ENCODE measurements around the gene LGI2. TPM values are rescaled to one million over a fixed set of nuclear protein-coding genes. Genes with fewer than 3 reads are reported as not detected.

Gene LGI2
- total RNA-seq, 1 donor from 2014 or later = 0.98 TPM

DNA sequence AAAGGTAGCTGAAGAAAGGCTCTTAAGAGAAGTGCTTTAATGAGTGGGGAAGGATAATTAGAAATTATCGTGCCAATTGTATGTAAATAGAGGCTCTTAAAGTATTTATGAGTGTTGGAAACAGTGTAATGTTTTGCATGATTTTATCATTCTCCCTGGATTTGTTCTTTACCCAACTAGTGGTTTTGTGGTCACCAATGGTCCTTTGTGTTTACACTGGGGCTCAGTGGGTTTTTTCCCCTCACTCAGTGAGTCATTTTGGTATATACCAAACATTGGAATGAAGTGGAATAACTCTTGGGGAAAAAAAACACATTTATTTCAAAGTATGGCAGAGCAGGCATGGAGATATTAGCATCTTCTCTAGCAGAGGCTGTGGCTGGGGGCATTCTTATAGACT, 20.8 kb upstream of the LGI2 start:
- no peaks in the 10 kb centered on the region for H3K27me3 ChIP-seq
- DNase-seq (ENCODE audit: extremely low spot score in 2 of 2) = no peak
- no peak for TF ChIP-seq CTCF (IDR thresholded peaks at IDR 0.05)
- H3K4me3 ChIP-seq = no peak overlapping the region
- H3K36me3 ChIP-seq = no peaks in the 10 kb centered on the region
- intact Hi-C loops (cut with DNase I) = no loop called here
- H3K4me1 ChIP-seq = no peaks in the 10 kb centered on the region
- no peak overlapping the region for H3K27ac ChIP-seq
- H3K9me3 ChIP-seq = no peaks in the 10 kb centered on the region

DNA sequence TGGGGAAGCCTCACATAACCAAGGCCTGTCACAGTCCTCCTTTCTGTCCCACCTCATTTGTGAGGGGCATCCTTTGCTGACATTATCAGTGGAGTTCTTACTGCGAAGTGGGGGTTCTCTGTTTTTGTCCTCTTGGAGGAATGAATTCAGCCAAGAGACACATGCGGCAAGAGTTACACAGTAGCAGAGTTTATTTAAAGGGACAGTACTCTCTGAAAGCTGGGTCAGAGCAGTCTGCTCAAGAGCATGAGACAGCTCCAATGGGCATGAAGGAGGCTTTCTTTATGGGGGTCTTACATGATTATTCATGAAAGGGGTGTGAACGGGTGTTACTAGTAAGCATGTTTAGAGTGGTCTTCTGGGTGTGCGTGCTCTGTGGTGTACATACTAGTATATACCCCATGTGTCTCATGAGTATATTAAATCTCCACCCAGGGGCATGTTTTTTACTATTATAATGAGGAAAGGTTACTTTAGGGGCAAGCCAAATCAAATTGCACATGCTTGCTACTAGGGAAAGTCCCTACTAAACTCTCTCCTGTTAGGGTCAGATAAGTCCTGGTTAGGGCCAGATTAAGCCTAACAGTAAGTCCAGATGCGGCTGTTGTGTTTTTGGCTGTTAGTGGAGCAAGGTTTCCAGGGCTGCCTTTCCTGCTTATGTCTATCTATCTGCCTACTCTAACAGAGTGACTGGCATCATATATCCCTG, 19.8 kb upstream of the LGI2 start:
- no peak overlapping the region for H3K27ac ChIP-seq
- TF ChIP-seq CTCF (IDR thresholded peaks at IDR 0.05) = no peak
- no peak for TF ChIP-seq POLR2AphosphoS5 (IDR thresholded peaks at IDR 0.05; ENCODE audit: insufficient read depth in 1 of 2, low read depth in 1 of 2)
- TF ChIP-seq POLR2A (IDR thresholded peaks at IDR 0.05) = no peak
- H3K36me3 ChIP-seq = no peaks in the 10 kb centered on the region
- H3K27me3 ChIP-seq = no peaks in the 10 kb centered on the region
- intact Hi-C loops (cut with DNase I) = no loop called here
- no peak for DNase-seq (ENCODE audit: extremely low spot score in 2 of 2)
- no peak overlapping the region for H3K4me3 ChIP-seq
- H3K4me1 ChIP-seq = no peaks in the 10 kb centered on the region
- H3K9me3 ChIP-seq = no peaks in the 10 kb centered on the region

GRCh38 chr4:25043548-25043947, 12.8 kb upstream of the LGI2 start:
- no peak for TF ChIP-seq POLR2A (IDR thresholded peaks at IDR 0.05)
- TF ChIP-seq CTCF (IDR thresholded peaks at IDR 0.05) = no peak
- no peak for TF ChIP-seq POLR2AphosphoS5 (IDR thresholded peaks at IDR 0.05; ENCODE audit: insufficient read depth in 1 of 2, low read depth in 1 of 2)
- Histone ChIP-seq H3K4me1 (no peaks in the 10 kb centered on the region), H3K36me3 (no peaks in the 10 kb centered on the region), H3K4me3 (no peak overlapping the region), H3K27ac (no peak overlapping the region), H3K27me3 (no peaks in the 10 kb centered on the region), H3K9me3 (no peaks in the 10 kb centered on the region)
- intact Hi-C loops (cut with DNase I) = no loop called here
- no peak for DNase-seq (ENCODE audit: extremely low spot score in 2 of 2)

- Histone ChIP-seq H3K4me1 (peaks cover 9% of the 10 kb centered on the region), H3K4me3 (no peak overlapping the region), H3K27ac (no peak overlapping the region), H3K36me3 (no peaks in the 10 kb centered on the region), H3K9me3 (no peaks in the 10 kb centered on the region), H3K27me3 (no peaks in the 10 kb centered on the region)
- DNase-seq (ENCODE audit: extremely low spot score in 2 of 2) = no peak
- TF ChIP-seq CTCF (IDR thresholded peaks at IDR 0.05) (no peak), POLR2A (IDR thresholded peaks at IDR 0.05) (no peak), POLR2AphosphoS5 (IDR thresholded peaks at IDR 0.05; ENCODE audit: insufficient read depth in 1 of 2, low read depth in 1 of 2) (no peak)
- intact Hi-C loops (cut with DNase I) = no loop called here
Measured at GRCh38 chr4:25033526-25033925, 2.8 kb upstream of the LGI2 start.

- Histone ChIP-seq H3K27me3 (no peaks in the 10 kb centered on the region), H3K36me3 (no peaks in the 10 kb centered on the region), H3K27ac (no peak overlapping the region), H3K9me3 (no peaks in the 10 kb centered on the region), H3K4me3 (no peak overlapping the region), H3K4me1 (peaks cover 9% of the 10 kb centered on the region)
- intact Hi-C loops (cut with DNase I) = no loop called here
- no peak for DNase-seq (ENCODE audit: extremely low spot score in 2 of 2)
- no peak for TF ChIP-seq POLR2AphosphoS5 (IDR thresholded peaks at IDR 0.05; ENCODE audit: insufficient read depth in 1 of 2, low read depth in 1 of 2)
- no peak for TF ChIP-seq CTCF (IDR thresholded peaks at IDR 0.05)
- TF ChIP-seq POLR2A (IDR thresholded peaks at IDR 0.05) = no peak
Measured at GRCh38 chr4:25032126-25032525, 1.4 kb upstream of the LGI2 start.

All from vagina (tissue), 2 donors.